CD4-positive, alpha-beta T cell treated with Interleukin-1 beta for 1 hour (primary cell): ENCODE data around the gene ROBO4.

Source experiments
- DNase-seq, 2 donors: peaks; one replicate each; pipeline ENCODE4 v3.0.0-alpha.2; 2020 to 2022

Gene ROBO4

DNA sequence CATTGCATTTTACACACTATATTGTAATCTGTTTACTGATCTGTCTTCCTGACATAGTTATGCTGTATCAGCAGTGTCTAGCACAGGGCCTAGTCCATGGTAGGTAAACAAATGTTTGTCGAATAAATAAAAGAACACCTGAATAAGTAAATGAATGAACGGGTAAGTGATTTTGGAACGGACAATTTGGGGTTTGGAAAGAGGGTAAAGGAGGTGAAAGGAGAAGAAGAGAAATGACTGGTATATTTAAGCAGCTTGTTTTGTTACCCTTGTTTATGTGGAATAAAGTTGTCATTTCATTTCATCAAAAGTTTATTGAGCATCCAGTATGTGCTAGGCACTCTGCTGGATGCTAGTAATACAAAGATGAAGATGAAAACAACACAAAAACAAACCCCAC lies 21.3 kb upstream of the ROBO4 start, which contains the start of gene HEPN1:
Gene HEPN1, plus strand, starts transcription at position 301 of the 400 bp plus-strand sequence.
- DNase-seq = no peak

DNA sequence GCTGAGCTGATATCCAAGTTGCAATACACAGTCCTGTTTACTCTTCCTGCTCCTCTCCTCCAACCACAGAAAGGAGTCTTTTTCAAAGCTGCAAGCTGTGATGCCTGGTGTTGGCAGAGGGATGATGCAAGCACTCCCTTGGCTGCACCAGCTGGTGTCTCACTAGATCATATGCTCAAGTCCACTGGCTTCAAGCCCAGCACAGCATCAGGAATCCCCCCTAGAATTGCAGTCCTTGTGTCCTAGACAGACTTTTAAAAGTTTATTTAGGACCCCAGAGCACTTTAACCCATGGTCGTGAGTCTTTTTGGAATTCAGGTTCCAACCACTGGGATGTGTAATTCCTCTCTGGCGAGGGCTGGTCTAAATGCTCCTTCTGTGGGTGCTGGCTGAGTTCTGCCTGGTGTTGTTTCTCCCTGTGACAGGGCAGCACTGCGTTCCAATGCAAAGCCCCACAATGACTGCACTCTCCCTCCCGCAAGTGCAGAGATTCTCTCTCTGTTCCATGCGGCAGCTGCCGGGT lies 19.5 kb upstream of the ROBO4 start:
- DNase-seq = no peak

DNA sequence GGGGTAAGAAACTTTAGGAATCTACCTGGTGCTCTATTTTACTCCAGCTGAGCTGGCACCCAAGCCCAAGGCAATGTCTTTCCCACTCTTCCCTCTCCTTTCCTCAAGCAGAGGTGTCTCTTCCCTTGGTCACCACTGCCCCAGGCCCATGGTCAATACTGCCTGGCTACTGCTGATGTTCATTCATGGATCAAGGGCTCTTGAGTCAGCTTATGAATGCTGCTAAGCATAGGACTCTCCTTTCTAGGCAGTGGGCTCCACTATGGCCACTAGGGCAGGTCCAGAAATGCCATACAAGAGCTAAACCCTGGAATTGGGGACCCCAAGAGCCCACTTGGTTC lies 18.7 kb upstream of the ROBO4 start:
- DNase-seq = no peak

DNA sequence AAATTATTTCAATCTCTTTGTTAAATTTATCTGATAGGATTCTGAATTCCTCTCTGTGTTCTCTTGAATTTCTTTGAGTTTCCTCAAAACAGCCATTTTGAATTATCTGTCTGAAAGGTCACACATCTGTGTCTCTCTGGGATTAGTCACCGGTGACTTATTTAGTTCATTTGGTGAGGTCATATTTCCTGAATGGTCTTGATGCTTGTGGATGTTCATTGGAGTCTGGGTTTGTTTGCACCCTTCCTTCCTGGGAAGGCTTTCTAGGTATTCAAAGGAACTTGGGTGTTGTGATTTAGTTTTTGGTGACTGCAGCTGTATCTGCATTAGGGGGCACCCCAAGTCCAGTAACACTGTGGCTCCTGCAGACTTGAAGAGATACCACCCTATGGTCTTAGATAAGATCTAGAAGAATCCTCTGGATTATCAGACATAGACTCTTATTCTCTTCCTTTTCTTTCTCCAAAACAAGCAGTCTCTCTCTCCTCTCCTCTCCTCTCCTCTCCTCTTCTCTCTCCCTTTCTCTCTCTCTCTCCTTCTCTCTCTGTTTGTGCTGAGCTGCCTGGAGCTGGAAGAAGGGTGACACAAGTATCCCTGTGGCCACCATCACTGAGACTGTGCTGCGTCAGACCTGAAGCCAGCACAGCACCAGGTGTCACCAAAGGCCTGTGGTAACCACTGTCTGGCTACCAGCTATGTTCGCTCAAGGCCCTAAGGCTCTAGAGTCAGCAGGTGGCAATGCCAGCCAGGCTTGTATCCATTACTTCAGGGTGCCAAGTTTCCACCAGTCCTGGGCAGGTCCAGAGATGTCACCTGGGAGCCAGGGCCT lies 18.1 kb upstream of the ROBO4 start:
- DNase-seq = peak in 1 of 2 donors; percentile 7

DNA sequence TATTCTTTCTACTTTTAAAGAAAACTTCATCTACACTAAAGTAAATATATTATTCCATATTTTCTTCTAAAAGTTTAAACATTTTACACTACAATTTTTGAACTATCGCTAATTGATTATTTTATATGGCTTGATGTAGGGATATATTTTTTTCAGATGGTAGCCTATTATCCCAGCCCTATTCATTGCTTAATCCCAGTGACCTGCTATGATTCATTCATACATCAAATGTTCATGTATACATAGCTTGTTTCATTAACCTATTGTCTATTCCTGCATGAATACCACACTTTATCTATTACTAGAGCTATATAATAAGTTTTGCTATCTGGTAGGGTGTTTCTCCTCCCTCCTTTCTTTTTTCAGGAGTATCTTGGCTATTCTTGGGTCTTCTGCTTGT lies 5.0 kb upstream of the ROBO4 start:
- DNase-seq = no peak

DNA sequence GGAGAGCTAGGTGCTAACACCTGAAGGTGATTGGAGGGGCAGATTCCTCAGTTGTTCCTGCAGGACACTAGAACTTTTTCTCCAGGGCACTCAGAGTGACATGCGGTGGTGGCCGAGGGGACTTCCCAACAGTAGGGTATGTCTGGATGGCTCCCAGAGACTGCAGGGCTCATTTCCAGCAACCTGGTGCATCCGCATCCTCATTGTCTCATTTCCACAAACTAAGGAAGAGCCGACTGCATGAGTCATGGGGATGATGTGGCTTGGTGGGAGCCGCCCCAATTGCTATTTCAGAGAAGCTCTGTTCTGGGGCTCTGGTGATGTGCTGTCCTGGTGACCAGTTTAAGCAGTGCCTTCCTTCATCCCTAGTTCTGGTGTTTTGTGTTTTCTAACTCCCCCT lies 2.8 kb upstream of the ROBO4 start:
- no peak for DNase-seq

DNA sequence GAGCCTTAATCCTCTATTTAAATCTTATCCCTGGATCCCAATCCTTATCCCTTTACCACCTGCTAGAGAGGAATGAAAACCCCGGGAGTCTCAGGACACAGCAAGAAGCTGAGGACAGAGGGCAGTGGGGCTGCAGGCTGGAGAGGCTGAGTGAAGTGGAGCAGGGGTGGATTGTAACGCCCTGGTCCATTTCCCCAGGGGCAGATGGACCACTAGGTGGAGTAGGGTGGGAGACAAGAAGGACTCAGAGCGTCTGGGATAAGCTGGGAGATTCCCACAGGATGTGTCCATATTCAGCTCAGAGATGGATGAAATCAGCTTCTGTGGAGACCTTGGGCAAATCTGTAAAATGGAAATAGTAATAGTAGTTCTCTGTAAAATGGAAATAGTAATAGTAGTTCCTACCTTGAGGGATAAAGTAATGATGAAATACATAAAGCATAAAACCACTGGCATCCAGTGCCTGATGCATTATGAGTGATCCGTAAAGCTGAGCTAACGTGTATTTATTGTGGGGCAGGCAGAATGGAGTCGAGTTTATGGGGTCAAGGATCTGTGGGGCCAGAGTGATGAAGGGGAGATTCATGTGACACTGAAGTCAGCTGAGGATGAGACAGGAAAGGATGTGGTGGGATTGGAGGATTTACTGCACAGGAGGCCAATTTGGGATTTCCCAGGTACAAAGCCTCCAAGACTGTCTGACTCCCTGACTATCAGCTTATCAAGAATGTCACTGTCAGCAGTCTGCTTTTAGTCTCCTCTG lies 1.9 kb upstream of the ROBO4 start:
- DNase-seq = no peak

DNA sequence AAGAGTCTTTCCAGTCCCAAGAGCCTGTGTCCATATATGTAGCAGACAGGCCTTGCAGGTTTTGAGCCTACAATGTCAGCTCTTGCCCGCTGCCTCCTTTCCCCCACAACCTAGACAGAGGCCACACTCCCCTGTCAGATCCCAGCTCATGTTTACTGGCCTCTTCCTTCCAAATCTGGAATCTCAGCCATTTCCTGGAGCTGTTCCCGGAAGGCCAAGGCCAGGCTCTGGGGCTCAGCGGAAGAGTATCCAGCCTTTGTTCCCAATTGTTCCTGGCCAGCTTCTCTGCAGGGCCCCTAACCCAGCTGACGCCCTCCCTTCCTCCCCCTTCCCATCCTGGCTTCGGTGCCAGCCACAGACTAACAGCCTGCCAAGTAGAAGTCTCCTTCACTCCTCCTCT lies 1.0 kb upstream of the ROBO4 start:
- DNase-seq = no peak

DNA sequence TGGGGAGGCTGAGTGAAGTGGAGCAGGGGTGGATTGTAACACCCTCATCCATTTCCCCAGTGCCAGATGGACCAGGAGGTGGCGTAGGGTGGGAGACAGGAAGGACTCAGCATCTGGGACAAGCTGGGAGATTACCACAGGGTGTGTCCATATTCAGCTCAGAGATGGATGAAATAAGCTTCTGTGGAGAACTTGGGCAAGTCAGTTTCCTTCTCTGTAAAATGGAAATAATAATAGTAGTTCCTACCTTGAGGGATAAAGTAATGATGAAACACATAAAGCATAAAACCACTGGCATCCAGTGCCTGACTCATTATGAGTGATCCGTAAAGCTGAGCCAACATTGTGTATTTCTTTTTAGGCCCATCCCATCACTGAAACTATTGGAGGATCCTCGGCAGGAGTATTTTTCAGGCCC lies 607 bp upstream of the ROBO4 start:
- DNase-seq = no peak

DNA sequence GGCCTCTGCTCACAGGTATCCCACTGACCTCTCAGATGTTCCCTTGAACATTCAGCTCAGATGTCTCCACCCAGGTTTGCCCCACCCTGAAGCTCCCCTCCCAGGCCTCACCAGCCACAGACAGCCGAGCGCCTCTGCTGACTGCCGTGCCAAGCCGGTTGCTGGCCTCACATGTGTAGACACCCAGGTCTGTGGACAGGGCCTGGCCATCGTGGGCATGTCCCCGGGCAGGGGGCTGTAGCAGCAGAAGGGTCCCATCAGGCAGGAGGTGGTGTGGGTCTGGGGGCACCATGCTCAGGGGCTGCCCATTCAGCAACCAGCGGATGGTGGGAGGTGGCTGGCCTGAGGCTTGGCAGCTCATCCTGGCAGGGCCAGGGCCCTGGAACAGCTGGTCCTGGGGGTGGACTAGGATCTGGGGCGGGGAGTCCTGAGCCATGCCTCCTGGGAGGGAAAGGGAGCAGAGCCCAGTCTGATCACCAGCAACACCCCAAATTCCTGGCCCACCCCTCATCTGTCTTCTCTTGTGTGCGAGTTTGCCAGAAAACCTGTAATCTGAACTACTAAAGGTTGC lies 759 bp downstream of the ROBO4 start:
- DNase-seq = no peak

DNA sequence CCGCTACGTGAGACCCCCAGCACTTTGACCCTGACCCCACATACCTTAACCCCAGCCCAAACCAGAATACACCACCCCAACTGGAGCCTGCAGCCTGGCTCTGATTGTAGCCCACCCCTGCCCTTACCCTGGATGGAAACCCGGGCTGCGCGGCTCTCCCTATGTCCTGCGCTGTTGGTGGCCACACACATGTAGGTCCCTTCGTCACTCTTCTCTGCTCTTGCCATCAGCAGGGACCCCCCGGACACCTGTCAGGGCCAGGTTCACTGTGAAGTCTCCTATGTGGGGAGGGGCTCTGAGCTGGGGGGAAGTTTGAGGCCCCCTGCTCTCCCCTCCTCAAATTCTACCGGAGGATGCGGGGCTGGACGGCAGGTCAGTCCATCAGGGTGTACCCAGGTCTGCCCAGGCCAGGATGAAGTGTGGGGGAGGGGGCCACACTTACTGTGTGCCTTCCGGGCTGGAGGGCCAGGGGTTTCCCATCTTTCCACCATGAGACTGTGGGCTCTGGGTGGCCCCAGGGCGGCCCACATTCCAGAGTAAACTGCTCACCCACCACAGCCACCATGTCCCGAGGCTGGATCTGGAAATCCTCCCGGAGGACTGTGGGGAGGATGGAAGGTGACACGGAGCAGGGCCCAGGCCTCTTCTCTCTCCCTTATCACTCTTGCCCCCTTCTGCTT lies 1.5 kb downstream of the ROBO4 start:
- DNase-seq = no peak

DNA sequence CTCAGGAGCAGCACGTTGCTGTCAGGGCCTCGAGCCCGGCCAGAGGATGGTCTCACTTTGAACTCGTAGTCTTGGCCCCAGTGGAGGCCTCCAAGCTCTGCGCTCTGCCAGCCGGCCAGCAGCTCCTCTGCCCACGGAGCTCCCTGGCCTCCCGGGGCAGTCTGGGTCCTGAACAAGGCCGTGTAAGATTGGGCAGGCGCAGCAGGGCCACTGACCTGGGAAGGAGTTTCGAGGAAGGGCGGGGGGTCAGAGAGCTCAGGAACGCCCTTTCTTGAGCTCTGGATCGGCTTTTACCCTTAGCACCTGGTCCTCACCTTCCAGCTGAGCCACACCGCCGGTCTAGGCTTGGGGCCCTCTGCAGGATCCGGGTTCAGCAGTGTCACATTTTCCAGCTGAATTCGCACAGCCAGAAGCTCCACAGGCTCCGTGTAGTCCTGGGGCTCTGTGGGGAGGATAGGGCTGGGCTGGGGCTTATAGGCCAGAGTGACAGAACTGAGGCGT lies 2.1 kb downstream of the ROBO4 start:
- DNase-seq = no peak

DNA sequence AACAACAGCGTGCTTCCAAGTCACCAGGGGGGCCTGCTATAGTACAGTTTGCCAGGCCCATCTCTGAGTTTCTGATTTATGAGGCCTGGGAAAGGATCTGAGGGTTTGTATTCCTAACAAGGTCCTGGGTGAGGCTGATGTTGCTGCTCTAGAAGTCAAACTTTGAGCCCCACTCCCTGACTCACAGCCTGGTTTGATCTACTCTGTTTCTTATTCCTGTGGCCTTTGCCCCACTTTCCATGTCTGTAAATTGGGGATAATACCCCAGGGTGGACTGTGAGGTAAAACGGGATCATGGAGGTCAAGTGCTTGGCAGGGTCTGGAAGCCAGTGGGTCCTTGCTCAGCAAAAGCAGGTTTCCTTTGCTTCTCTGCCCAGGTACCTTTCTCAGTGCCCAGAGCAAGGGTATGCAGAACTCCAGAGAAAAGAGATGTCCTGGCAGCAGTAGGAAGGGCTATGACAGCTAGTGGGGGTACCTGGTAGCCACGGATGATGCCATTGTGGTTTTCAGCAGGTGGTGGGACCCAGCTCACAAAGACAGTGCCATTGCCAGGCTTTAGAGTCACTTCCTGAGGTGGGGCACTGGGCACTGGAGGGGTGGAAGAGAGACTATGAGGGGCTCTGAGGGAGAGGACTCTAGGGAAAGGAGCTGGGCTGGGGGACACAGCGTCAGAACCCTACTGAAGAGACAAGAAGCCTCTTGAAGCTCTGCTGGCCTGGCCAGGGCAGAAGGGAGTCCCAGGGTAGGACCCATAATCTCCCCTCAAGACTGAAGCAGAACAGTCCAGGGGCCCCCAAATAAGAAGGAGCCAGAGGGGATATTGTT lies 2.8 kb downstream of the ROBO4 start:
- DNase-seq = no peak

DNA sequence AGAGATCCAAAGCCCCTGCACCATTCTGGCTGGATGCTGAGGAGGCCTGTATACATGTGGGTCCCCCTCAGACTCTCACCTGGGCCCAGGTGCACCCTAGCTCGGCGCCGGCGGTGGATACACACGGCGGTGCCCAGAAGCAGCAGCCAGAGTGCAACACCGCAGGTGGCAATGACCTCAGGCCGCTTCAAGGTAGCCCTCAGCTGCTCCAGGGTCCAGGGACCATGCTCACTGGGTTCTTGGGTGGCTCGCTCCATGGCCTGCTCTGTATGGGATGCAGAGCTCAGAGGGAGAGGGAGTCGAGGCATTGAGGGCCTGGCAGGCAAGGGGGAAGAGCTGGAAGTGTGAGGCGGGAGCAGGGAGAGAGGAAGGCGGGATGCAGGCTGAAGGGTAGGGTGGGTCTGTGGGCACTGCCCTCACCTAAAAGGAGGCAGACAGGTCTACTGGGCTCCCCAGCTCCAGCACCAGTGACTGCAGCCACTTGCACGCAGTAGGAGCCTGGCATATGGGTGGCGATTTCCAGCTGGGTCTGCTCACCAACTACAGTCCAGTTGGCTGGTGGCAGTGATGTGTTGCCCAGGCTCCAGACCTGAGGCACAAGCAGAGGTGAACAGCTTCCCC lies 3.8 kb downstream of the ROBO4 start:
- DNase-seq = no peak

DNA sequence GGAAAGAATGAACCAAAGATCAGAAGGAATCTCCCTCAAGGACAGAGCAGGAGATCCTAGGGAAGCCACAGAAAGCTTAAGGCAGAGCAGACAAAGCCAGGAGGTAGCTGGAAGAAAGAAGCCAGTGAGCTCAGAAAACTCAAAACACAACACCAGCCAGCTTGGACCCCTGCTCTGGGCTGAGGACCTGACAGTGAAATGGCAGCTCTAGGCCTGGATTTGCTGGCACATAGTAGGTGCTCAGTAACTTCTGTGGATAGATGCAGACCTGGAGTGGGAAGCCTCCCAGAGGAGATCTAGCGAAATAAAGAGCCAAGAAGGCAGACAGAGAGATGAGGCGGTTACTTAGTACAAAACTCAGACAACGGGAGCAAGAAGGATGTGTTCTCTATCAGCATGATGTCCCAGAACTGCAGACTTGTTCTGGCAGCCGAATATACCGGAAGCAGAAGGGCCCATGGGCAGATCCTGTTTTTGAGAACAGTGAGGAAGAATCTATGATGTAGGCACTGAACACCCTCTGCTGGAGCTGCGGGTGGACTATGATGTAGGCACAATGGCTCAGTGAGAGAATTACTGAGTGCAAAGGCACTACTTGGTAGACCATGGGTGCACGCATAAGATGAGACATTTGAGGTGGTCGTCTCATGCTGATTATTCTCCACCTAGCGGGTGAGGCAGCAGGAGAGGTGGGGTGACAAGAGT lies 4.8 kb downstream of the ROBO4 start:
- DNase-seq = no peak

DNA sequence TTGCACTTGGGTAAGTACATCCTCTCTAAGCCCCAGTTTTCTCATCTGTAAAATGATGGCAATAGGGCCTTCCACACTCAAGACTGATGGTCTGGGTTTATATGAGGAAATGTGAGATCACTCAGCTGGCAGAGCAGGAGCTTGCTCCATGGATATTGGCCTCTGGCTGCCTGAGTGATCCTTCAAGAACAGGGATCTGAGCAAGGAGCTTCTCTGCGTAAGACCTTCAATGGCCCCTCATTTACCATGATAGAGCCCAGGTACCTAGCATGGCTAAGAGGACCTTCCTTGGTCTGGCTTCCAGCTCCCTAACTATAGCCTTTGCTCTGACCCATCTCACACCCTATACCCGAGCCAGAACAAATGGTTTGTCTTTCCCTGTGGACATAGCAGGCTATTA lies 5.5 kb downstream of the ROBO4 start:
- no peak for DNase-seq

DNA sequence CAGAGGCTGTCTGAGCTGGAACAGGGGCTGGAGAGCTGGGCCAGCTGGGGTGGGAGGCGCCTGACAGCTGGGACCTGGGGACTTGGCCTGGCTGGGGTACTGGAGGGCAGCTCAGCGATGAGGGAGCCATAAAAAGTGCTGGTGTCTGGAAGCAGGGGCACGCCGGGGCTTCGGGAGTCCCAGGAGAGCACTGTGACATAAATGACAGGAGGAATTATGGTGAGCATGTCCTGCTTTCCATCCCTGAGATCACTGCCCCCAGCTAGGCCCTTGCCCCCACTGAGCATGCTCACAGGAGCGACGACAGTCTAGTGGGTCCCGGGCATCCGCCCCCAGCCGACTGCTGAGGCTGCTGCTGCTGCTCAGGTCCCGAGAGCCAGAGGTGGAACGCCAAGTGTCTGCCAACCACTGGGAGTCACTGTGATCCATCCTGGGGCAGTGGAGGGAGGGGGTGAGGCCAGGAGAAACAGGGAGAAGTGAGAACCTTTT lies 6.2 kb downstream of the ROBO4 start:
- DNase-seq = no peak

DNA sequence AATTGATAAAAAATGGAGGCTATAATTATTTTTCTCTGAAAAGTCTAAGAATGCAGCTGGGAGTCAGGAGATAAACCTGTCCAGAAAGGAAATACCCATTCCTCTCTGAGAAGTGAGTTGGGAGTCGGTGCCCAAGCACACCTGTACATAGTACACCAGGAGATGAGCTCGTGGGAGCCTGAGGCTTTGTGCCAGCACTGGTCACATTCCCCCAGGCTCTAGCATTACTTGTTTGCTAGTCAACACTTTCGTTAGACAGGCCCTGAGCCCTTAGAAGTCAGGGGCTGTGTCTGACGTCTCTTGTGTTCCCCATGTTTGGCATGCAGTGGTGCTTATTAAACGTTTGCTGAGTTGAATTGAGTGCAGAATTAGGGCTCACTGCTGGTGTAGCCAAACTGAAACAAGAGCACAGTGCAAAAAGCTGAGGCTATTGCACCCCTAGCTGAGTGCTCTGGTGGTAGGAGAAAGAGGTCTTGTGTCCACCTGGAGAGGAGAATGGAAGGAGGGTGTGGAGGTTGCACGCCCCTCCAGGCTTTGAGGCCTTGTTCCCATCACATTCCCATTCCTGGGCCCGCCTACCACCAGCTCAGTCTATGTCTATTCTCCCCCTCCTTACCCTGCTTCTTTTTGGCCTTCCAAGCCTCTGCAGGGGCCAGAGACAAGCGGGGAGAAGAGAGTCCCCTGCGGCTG lies 6.8 kb downstream of the ROBO4 start:
- DNase-seq = no peak

DNA sequence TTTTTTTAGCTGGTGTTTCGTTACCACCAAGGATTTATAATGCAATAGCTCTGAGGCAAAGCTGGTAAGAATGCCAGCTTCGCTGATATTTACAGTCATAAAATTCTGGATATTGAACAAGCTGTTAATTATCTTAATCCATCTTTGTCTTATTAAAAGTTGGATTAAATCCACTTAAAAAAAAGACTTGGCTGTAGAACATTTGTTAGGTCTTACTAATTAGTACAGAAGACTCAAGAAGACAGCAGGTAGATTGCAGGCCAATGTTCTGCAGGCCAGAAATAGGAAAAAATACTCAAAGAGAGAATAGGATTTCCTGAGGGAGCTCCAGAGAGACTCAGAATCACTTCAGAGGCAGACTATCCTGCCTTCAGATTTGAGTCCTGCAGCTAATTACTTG lies 7.5 kb downstream of the ROBO4 start:
- DNase-seq = no peak
